Endodermal cell (in vitro differentiated cells): Measurements from ENCODE around the gene AIF1L. TPM values are rescaled to one million over a fixed set of nuclear protein-coding genes. Genes with fewer than 3 reads are reported as not detected.
"Not testable (repeated sequence)": the region's sequence is repeated elsewhere in the genome, so short reads cannot be mapped to it uniquely, and the experiment has no call there.

Experiments
- DNase-seq: peaks from one replicate; pipeline ENCODE4 v3.0.0-alpha.2; 2017
- H3K27ac ChIP-seq: 2 replicates; pipeline ENCODE4 v1.5.1; 2013; ENCODE audit warnings: mild to moderate bottlenecking, low read depth, low read length, moderate library complexity
- H3K27me3 ChIP-seq: 2 replicates; pipeline ENCODE4 v1.6.1; 2013; ENCODE audit warnings: mild to moderate bottlenecking, low read length, moderate library complexity; ENCODE audit not compliant: insufficient read depth, control insufficient read depth, poor library complexity, severe bottlenecking
- H3K36me3 ChIP-seq: 2 replicates; pipeline ENCODE4 v1.7.0; 2013; ENCODE audit warnings: mild to moderate bottlenecking, low read length, moderate library complexity; ENCODE audit not compliant: control insufficient read depth, insufficient read depth
- H3K4me1 ChIP-seq: one replicate; pipeline ENCODE4 v1.7.0; 2013; ENCODE audit warnings: low read length; ENCODE audit not compliant: control insufficient read depth, insufficient read depth
- H3K4me3 ChIP-seq: 2 replicates; pipeline ENCODE4 v1.5.1; 2013; ENCODE audit warnings: mild to moderate bottlenecking, low read length, moderate library complexity
- H3K9ac ChIP-seq: 2 replicates; pipeline ENCODE4 v1.6.1; 2013; ENCODE audit warnings: mild to moderate bottlenecking, low read length, moderate library complexity; ENCODE audit not compliant: poor library complexity, severe bottlenecking; ENCODE audit errors: extremely low read depth
- H3K9me3 ChIP-seq: 2 replicates; pipeline ENCODE4 v1.6.1; 2013; ENCODE audit warnings: mild to moderate bottlenecking, low read length, moderate library complexity; ENCODE audit not compliant: control insufficient read depth
- H3K27ac Mint-ChIP-seq: 2 replicates; pipeline ENCODE4 v1.8.0; 2020; ENCODE audit warnings: mixed read lengths
- H3K27me3 Mint-ChIP-seq: 2 replicates; pipeline ENCODE4 v1.8.0; 2021; ENCODE audit warnings: mild to moderate bottlenecking, mixed read lengths; ENCODE audit not compliant: insufficient read depth
- H3K36me3 Mint-ChIP-seq: 2 replicates; pipeline ENCODE4 v1.8.0; 2020; ENCODE audit warnings: low read depth, mixed read lengths
- H3K4me1 Mint-ChIP-seq: 2 replicates; pipeline ENCODE4 v1.8.0; 2020; ENCODE audit warnings: mixed read lengths
- H3K4me3 Mint-ChIP-seq: 2 replicates; pipeline ENCODE4 v1.8.0; 2020; ENCODE audit warnings: mild to moderate bottlenecking, moderate library complexity, mixed read lengths
- H3K9me3 Mint-ChIP-seq: 2 replicates; pipeline ENCODE4 v1.8.0; 2020; ENCODE audit warnings: mild to moderate bottlenecking, mixed read lengths
- CTCF ChIP-seq: fragments of 200-600 bp; sonication (generic); conservative IDR thresholded peaks from 2 replicates; pipeline ENCODE4 v1.5.0; 2021; ENCODE audit warnings: antibody characterized with exemption, mild to moderate bottlenecking
- WGBS, 2 experiments: methylation state at CpG; one replicate each; pipeline versions ENCODE4 v1.1.5 to v1.1.7; 2013; ENCODE audit warnings: missing lambda C conversion rate in 2 of 2, mixed read lengths in 1 of 2; ENCODE audit not compliant: insufficient coverage in 1 of 2, insufficient read length in 1 of 2; 5-methylcytosine and 5-hydroxymethylcytosine counted together
- total RNA-seq, 2 donors: library from RNA; stranded (reverse); fragmentation: NEBNext Ultra II Directional in 1 of 2; extraction: Animal tissue kit (Norgen Biotek cat#: 25700) in 1 of 2; gene quantifications; 2 replicates in 1 of 2; 3 replicates in 1 of 2; pipeline ENCODE4 v1.2.1, GENCODE V29; 2021

Gene AIF1L
- total RNA-seq, 2 donors from 2014 or later: 93.4 to 117 TPM

- no peak for TF ChIP-seq CTCF
- H3K4me3 ChIP-seq: no peak overlapping the region
- WGBS, 2 experiments: 95 to 100% methylated on average over 4 of the region's 4 CpGs
- H3K4me1 Mint-ChIP-seq: peaks cover 12% of the 10 kb centered on the region
- peaks cover 75% of the 10 kb centered on the region for H3K36me3 ChIP-seq
- H3K27ac Mint-ChIP-seq: no peak overlapping the region
- no peak overlapping the region for H3K4me3 Mint-ChIP-seq
- DNase-seq: no peak
- H3K27me3 ChIP-seq: no peaks in the 10 kb centered on the region
- no peaks in the 10 kb centered on the region for H3K9me3 Mint-ChIP-seq
- H3K9ac ChIP-seq: no peak overlapping the region
- H3K4me1 ChIP-seq: no peaks in the 10 kb centered on the region
- H3K36me3 Mint-ChIP-seq: peaks cover 75% of the 10 kb centered on the region
- H3K9me3 ChIP-seq: no peaks in the 10 kb centered on the region
- H3K27me3 Mint-ChIP-seq: no peaks in the 10 kb centered on the region
- no peak overlapping the region for H3K27ac ChIP-seq
Observed at GRCh38 chr9:131153595-131153994, 57.3 kb downstream of the AIF1L start.

- H3K9me3 ChIP-seq, H3K4me3 ChIP-seq, H3K27ac ChIP-seq, H3K27me3 ChIP-seq, H3K27me3 Mint-ChIP-seq, H3K4me3 Mint-ChIP-seq, H3K27ac Mint-ChIP-seq, H3K9me3 Mint-ChIP-seq, H3K4me1 ChIP-seq, H3K9ac ChIP-seq, DNase-seq: not testable (repeated sequence)
- Mint-ChIP-seq H3K36me3 (peaks cover 67% of the 10 kb centered on the region), H3K4me1 (peaks cover 18% of the 10 kb centered on the region)
- 93% methylated on average over 1 of the region's 1 CpG; no CpG with 5 or more reads in 1 of the 2 experiments for WGBS, 2 experiments
- H3K36me3 ChIP-seq: peaks cover 59% of the 10 kb centered on the region
Observed at GRCh38 chr9:131158673-131159072, 62.3 kb downstream of the AIF1L start.

- H3K9me3 Mint-ChIP-seq: no peaks in the 10 kb centered on the region
- no peak overlapping the region for H3K4me3 ChIP-seq
- DNase-seq: no peak
- TF ChIP-seq CTCF: no peak
- H3K27ac ChIP-seq: no peak overlapping the region
- H3K36me3 ChIP-seq: peaks cover 58% of the 10 kb centered on the region
- H3K36me3 Mint-ChIP-seq: peaks cover 62% of the 10 kb centered on the region
- no peak overlapping the region for H3K9ac ChIP-seq
- WGBS, 2 experiments: 93% methylated on average over 1 of the region's 1 CpG; no CpG with 5 or more reads in 1 of the 2 experiments
- no peaks in the 10 kb centered on the region for H3K27me3 ChIP-seq
- H3K9me3 ChIP-seq: no peaks in the 10 kb centered on the region
- H3K4me3 Mint-ChIP-seq: no peak overlapping the region
- H3K27ac Mint-ChIP-seq: peak overlapping the region; percentile 35
- peaks cover 18% of the 10 kb centered on the region for H3K4me1 Mint-ChIP-seq
- H3K27me3 Mint-ChIP-seq: no peaks in the 10 kb centered on the region
- no peaks in the 10 kb centered on the region for H3K4me1 ChIP-seq
Observed at GRCh38 chr9:131160416-131161112, 64.2 kb downstream of the AIF1L start.
